IPS DF 4.7 (cell line): ENCODE data around the gene DGKI.

ENCODE experiments used
- DNase-seq: peaks from one replicate; pipeline ENCODE4 v3.0.0-alpha.2; 2013; ENCODE audit warnings: low spot score; ENCODE audit errors: extremely low read depth

DGKI gene

GRCh38 chr7:137846827-137847567 is at the start of gene DGKI:
Gene DGKI, minus strand, starts transcription at chr7:137846974.
- no peak for DNase-seq

DNA sequence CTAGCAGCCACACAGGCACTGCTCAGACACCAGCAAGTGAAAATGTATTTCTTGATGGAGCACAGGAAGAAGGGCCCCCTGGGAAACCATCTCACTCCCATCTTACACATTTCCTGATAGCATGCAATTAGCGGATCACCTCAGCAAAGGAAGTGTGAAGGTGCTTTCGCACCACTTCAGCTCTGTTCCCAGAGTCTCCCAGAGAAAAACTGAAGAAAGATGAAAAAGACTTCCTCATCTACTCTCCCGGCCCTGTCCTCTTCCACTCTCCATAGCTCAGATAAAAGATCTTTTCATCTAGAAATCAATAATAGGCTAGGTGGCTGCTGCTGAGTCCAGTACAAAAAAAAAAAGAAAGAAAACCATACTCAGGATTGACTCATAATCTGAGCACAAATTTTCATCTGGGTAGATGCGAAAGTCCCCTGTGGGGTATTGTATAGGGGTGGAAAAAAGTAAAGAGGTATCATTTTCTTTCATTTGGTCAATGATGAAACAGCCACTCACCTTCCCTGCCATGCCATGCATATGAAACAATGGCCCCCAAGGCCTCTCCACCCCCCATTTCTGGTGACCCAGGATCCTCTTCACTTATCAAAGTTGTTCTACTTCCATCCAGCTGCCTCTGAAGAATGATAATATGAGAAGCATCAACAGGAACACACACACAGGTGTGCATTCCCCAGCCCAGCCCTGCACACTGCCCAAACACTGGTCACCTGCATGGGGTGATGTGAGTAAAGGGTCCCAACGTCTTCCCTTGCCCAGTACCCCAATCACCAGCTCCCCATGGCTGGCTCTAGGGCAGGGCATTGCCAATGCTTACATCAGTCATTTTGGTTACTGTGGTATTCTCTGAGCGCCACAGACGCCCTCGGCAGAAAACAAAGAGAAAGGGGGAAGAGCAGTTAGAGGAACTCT is 48.8 kb upstream of the DGKI start:
- no peak for DNase-seq

DNA sequence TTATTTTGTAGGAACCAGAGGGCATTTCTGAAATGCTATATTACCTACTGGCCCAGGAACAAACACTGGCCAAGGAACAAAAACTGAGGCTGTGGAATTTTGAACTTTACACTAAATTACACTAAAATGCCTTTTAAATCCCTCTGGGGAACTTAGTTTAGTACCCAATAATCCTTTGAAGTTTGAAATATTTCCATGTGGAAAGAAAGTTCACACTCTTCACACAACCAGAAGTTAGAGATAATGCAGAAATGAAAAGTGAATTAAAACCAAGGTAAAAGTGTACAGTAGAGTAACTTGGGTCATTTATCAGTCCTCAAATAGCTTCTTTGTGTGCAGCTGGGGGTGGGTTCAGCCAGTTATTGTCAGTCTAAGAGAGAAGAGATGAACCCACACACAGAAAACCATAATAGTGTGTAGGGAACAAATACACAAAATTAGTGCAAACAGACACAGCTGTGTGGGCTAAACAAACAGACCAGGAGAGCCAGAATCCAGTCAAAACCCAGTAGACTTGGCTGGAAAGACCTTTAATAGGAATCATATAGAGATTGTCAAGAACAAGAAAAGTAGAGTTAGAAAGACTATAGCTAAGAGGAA is 46.5 kb upstream of the DGKI start:
- no peak for DNase-seq

DNA sequence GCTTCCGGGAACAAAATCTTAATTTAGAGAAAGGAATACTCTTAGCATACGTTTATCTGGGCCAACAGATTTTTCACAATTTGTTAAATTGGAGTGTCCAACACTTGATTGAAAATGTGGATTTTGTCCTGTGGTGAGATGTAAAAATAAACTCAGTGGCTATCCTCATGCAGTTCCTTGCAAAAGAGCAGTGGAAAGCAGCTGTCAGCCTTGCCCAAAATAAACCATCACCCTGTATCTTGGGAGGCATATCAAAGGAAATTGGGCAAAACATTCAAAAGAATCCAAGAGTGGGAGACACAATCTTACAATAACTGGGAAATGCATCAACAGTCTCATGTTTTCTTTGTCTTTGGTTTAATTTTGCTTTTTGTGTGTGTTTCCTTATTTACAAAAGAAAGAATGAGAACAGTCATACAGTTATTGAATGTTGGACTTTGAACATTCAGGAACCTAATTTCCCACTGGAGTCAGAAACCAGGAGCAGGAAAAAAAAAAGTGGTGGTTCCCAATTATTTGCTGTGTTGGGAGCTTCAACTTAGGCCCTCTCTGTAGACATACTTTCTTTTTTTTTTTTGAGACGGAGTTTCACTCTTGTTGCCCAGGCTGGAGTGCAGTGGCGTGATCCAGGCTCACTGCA is 44.4 kb upstream of the DGKI start:
- DNase-seq: no peak

- no peak for DNase-seq
These were observed 43.7 kb upstream of the DGKI start for GRCh38 chr7:137890449-137890921.

DNA sequence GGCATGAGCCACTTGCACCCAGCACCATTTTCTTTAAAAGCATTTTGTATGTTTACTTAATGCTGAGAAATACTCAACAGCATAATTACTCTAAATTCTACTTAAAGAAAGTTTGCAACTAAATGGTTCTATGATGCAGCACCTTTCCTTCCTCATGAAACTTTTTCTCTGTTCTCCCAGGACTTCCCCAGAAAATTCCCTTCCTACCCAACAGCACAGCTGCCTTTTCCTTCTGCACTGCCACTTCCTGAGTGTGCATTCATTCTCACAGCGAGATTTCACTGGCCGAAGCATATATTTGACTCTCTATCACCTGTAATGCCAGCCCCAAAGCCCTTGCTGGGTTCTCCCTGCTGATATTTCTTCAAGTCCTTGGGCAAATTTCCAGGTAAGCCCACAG is 41.5 kb upstream of the DGKI start:
- no peak for DNase-seq

DNA sequence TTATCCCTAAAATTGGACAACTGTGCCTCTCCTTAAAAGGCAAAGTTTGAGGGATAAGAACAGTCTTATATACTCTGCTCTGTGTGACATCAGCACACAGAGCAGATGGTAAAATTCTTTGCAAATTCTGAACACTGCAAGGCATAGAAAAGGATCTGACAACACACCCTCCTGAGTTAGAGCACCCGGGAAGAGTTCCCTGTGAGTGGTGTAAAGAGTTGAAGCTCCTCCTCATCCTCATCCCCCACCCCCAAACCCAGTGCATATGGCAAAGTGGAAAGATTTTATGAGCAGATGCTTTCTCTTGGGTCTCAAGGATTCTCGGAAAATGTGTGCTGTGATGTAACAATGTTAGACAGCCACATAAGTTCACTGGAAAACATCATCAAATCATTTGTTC is 40.0 kb upstream of the DGKI start:
- DNase-seq: no peak

DNA sequence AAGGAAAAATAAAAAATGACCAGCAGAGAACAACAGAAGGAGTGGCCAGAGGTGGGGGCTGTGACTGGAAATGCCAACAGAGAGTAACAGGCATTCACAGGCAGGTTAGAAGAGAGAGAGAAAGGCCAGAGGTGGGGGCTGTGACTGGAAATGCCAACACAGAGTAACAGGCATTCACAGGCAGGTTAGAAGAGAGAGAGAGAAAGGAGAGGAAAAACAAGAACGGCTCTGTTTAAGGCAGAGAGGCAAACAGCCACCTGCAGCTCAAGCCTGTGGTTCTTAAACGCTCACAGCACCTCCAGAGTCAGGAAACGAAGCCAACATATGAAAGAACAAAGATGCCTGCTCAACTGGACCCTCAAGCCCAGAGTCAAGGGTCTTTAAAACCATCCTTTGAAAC is 39.5 kb upstream of the DGKI start:
- no peak for DNase-seq

GRCh38 chr7:137885678-137886077 is 38.9 kb upstream of the DGKI start:
- DNase-seq: no peak

- DNase-seq: no peak
These were observed 36.0 kb upstream of the DGKI start for GRCh38 chr7:137882806-137883205.

DNA sequence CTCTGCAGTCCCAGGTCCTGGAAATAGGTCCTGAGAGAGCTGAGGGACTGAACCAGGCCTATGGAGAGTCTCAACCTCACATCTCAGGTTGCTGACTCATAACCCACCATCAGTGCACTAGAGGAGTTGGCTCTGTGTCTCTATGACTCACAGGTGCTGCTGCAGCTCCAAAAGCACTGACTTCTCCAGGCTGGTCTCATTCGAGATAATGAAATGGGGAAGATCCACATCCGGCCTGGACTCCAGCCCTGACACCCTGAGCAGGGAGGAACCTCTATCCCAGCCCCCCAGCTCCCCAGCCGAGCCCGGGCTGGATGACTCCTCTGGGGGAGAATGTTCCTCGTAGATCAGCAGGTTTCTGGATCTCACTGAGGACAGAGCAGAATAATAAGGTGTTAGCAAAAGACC is 35.5 kb upstream of the DGKI start:
- DNase-seq: no peak

DNA sequence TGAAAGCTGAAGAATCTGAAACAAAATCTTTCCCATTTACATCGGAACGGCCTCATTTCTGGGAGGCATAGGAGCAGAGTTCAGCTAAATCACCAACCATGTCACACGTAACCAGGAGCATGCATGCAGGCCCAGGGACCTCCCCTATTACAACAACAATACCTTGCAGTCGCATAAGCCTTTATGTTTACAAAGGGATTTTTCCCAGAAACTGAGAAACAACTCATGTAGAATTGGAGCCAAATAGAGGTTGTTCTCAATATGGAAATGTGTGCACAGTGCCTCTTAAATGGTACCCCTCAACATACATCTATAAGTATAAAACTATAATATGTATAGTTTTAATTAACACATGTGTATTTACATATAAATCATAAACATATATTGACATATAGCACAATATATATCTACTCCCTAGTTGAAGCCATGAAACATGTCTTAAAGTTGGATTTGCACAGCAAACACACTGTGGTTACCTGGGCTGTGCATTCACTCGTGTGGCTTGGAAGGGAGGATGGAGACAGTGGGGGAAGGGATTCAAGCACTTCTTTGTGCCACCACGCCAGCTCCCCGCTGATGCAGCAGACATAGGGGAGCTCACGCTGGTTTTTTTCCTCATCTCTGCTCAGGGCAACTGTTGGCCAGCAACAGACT is 35.0 kb upstream of the DGKI start:
- DNase-seq: no peak

GRCh38 chr7:137880432-137880831 is 33.7 kb upstream of the DGKI start:
- DNase-seq: no peak

DNA sequence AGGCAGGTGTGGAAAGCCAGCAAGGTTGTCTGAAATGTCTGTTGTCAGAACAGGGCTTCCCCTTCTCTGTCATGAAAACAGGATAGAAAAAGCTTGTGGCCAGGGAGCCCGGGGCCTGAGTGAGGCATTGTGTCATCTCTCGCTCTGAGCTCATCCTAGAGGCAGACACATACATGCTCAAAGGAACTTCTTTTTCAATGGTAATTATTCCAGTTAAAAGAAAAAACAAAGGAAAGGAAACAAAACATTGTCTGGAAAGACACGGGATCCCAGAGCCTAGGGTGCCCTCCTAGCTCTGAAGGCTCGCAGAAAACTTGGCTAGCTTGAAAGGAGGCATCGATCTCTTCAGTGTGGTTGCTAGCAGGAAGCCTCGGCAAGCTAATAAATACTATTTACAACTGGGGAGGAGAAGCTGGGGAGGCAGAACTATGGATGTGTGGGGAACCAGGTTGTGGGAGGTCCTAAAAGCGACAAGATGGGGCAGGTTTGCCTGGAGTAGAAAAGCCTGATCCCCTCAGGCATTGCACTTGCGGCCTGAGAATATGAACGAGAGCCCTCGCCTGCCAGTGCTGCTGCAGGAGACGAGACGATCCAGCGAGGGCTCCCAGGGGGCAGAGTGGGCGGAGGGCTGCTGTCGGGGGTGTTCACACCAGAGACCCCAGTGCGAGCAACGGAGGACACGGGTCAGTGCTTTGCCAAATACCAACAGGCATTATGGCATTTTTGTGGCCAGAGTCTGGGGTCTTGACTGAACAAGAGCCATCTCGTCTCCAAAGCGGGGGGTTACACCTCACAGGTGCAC is 32.8 kb upstream of the DGKI start:
- DNase-seq: peak; percentile 25

DNA sequence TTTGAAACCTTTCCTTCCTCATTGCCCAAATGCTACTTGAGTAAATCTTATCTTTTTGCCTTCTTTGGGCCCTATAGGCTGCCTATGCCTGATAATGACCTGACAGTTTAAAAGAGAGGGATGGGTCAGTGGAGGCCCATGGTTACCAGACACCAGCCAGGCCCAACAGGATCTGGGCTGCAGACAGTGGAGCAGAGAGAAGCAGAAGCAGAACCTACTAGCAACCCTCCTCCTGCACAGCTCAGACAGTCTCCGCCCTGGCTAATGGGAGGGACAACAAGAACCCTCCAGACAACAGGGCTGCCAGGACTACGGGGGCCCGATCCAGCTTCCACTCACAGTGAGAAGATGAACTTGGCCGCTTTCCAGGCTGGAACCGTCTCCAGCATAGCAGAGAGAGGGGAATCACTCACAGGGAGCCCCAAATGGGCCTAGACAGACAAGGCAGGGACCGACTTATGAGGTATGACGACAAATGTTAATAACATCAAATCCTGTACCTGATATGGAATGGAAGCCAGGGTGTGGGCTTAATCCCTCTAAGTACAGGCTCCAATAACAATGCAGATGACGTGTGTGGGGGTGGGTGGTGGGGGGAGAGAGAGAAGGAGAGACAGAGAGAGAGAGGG is 31.7 kb upstream of the DGKI start:
- DNase-seq: no peak

- DNase-seq: no peak
These were observed 30.4 kb upstream of the DGKI start for GRCh38 chr7:137877027-137877675.

DNA sequence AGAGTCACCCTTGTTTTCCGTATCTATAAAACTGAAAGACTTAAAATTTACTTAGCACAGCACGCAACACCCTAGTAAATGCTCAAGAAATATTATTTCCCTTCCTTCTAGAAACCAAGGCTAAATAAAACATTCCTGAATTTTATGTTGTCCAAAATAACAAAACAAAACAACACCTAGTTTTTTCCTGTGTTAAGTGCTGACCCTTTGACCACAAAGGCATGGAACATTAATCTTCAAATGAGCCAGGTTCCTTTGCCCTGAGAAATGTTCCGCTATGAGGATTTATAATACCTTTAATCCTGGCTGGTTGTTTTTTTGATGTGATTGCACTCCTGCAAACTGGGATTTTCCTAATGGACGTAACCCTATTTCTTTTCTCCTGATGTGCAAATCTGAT is 29.0 kb upstream of the DGKI start:
- no peak for DNase-seq

DNA sequence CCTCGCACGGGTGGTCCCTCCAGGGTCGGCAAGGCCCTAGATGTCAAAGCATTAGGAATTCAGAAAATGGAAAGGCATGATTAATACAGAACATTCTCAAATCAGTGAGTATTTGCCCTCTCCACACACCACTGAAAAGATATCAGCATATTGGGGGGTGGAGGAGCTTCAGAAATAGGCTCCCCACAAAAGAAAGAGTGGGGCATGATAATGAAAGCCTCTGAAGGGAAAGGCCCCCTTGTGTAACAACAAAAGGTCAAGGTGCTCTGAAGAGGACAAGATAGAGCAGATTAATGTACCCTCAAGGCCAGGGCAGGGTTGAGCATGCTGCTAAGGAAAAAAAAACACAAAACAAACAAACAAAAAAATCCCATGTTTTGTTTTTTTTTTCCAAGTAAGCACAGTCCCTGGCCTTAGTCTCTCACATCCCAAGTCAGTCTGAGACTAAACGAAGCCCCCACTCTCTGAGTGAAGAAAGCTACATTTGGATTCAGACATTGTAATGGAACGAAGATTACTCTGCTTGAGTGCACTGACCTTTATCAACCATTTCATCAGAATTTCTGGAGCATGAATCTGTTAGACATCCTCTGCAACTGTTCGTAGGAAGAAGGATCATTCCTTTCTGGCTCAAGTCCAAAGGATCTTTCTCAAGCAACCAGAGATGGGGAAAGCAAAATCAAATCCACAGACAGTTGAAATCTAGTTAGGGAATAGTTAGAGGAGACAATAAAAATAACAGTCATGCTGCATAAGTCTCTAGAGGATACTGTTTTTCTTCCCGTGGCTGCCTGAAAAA is 27.4 kb upstream of the DGKI start:
- no peak for DNase-seq
